ENCODE measurements around the gene SUCO.

DNA sequence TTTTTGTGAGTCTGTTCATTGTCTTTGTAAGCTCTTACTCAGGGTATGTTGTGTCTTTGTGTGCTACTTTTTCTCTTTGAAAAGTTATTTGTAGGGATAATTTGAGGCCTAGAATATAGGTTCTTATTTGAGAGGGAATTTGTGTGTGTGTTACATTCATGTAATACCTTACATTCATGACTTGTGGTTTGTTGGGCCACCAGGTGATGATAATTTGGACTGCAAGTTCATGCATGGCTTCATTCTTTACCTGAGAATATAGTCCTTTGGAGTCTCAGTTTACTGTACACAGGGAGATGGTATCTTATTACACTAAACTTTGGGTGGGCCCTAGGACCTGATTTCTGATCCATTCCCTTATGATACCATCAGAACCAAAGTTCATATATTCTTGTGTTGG lies 74.2 kb downstream of the SUCO start:
- TF ChIP-seq MAFK (IDR thresholded peaks at IDR 0.05; ENCODE audit: partially characterized antibody): no peak
- TF ChIP-seq, protein P1, sequence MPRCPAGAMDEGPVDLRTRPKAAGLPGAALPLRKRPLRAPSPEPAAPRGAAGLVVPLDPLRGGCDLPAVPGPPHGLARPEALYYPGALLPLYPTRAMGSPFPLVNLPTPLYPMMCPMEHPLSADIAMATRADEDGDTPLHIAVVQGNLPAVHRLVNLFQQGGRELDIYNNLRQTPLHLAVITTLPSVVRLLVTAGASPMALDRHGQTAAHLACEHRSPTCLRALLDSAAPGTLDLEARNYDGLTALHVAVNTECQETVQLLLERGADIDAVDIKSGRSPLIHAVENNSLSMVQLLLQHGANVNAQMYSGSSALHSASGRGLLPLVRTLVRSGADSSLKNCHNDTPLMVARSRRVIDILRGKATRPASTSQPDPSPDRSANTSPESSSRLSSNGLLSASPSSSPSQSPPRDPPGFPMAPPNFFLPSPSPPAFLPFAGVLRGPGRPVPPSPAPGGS (IDR thresholded peaks at IDR 0.05): no peak
- TF ChIP-seq PHF8 (IDR thresholded peaks at IDR 0.05; ENCODE audit: borderline replicate concordance, low read depth): no peak
- no peak for TF ChIP-seq CTCF (IDR thresholded peaks at IDR 0.05)
- no peak for TF ChIP-seq POLR2A (IDR thresholded peaks at IDR 0.05; ENCODE audit: low read length)
- TF ChIP-seq, protein P2, sequence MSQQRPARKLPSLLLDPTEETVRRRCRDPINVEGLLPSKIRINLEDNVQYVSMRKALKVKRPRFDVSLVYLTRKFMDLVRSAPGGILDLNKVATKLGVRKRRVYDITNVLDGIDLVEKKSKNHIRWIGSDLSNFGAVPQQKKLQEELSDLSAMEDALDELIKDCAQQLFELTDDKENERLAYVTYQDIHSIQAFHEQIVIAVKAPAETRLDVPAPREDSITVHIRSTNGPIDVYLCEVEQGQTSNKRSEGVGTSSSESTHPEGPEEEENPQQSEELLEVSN (IDR thresholded peaks at IDR 0.05; ENCODE audit: borderline replicate concordance, low read depth): no peak
- TF ChIP-seq RAD21 (conservative IDR thresholded peaks at IDR 0.05 in 1 of 2, IDR thresholded peaks at IDR 0.05 in 1 of 2): no peak
- no peak for TF ChIP-seq CEBPB (IDR thresholded peaks at IDR 0.05)
- no peak for TF ChIP-seq FOSB (CRISPR knock-in tag; IDR thresholded peaks at IDR 0.05)
- TF ChIP-seq HDAC2 (IDR thresholded peaks at IDR 0.05): no peak
- no peak for TF ChIP-seq REST (IDR thresholded peaks at IDR 0.05)

Data from A549 (cell line).